ENCODE data around the gene KNG1.

KNG1 gene

DNA sequence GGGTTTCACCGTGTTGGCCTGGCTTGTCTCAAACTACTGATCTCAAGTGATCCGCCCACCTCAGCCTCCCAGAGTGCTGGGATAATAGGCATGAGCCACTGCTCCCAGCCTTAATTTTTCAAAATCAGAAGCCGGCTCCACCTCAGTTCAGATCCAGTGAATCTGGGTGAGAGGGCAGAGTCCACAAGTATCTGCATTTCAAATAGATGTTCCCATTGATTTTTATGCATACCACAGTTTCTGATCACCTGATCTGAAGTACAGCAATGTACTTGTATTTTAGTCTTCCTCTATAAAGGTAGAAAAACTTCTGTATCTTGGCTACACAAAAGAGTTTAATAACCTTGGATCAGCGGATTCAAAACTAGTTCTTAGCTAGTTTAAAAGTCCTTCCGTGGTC lies 62.0 kb downstream of the KNG1 start:
- no peak for DNase-seq (ENCODE audit: low spot score)

DNA sequence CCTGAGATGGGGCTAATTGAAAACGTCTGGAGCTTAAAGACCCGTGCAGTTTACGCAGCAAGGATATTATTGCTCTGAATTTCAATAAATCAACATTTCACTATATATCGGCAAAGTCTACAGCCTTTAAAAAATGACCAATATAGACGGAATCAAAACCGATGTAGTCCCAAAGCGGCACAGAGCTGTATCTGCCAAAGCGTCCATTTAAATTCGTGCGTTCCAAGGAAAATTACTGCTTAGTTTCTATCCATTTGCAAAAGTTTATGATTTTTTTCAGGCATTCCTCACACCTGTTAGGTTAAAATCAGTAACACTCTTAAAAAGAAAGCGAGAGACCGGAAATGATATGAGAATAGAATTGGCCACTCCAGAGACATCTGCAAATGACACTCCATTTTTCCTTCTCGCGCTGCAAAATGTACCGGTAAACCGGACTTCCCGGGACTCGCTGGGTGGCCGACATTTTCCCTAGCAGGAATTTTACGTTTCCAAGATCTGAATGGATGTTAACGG lies 65.4 kb downstream of the KNG1 start:
- DNase-seq (ENCODE audit: low spot score): peak; percentile 36

DNA sequence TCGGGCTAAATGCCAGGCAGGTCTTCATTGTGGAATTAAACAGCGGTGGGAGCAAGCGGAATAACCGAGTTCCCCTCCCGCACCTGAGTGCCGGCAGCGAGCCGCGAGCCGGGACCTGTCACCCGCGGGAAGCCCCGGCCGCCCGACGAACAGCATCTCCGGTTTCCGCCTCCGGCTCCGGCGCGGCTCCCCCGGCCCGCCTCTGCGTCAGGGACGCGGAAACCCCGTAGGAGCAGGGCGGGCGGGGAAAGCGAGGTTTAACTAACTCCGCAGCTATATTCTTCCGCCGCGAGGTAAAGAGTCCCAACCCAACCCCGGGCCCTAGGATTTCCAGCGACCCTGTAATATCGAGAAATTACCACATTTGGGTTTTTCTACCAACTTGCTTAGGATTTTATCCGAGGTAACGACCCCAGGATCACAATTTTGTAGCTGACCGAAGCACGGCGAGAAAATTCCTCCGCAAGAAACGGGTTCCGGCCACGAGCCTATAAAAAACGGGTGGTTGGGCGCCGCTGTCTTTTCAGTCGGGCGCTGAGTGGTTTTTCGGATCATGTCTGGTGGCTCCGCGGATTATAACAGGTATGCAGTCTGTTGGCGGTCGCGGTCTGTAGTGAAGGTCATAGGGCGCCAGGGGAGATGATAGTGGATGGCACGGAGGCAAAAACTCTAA lies 66.0 kb downstream of the KNG1 start, which contains the start of gene EIF4A2:
Gene EIF4A2 (plus strand): TSS at position 520 of the 673 bp plus-strand sequence. CDS start 34 bp downstream, at position 554.
- peak; percentile 90 for DNase-seq (ENCODE audit: low spot score)

DNA sequence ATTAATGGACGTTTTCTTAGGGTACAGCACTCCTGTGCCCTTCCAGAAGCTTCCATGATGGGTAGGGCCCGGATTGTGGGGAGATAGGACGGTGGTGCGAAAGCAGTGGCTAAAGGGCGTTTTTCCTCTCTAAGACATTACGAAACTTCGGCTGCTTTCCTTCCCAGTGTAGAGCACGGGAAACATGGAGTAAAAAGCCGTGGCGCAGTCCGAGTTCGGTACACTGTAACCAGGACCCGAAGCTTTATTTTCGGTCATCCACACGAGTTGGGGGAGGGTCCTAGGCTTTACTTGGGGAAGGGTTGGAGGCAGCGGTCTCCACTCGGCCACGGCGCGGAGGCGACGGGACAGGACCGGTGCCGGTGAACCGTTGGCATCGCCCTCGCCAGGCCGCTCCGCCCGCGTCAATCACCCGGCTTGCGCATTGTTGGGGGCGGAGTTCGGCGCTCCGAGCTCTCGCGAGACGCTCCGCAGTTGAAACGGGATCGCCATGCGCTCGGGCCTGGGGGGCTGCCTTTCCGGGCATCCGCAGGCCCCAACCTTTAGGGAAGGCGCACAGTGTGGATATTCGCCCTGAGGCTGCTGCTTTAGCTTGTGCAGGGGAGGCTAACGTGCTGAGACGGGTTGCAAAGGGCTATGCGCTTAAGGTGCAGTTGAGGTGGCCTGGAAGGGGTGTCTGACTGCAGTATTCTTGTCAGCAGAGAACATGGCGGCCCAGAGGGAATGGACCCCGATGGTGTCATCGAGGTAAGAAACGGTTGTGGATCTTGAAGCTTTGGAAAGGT lies 66.8 kb downstream of the KNG1 start:
- DNase-seq (ENCODE audit: low spot score): peak; percentile 74

DNA sequence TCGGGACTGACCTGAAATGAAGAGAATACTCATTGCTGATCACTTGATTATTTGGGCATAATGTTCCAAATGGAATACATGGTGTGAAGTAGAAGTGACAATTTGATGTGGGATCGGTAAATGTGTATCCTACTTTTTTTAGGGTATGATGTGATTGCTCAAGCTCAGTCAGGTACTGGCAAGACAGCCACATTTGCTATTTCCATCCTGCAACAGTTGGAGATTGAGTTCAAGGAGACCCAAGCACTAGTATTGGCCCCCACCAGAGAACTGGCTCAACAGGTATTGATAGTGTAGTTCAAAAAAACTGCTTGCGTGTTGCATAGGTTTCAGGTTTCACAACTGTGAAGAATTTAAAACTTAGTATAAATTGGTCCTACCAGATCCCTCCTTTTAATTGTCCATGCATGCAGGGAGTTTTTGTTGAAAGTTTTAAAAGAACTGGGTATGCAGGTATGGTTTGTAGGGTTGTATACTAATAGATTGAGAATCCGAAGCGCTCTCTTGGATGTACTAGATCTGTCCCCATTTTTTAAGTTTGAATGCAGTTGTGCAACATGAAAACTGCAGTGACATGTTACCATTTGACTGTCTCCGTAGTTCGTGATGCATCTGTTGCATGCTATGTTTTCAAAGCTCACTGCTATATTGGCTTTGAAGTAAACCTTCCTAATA lies 67.8 kb downstream of the KNG1 start:
- no peak for DNase-seq (ENCODE audit: low spot score)

DNA sequence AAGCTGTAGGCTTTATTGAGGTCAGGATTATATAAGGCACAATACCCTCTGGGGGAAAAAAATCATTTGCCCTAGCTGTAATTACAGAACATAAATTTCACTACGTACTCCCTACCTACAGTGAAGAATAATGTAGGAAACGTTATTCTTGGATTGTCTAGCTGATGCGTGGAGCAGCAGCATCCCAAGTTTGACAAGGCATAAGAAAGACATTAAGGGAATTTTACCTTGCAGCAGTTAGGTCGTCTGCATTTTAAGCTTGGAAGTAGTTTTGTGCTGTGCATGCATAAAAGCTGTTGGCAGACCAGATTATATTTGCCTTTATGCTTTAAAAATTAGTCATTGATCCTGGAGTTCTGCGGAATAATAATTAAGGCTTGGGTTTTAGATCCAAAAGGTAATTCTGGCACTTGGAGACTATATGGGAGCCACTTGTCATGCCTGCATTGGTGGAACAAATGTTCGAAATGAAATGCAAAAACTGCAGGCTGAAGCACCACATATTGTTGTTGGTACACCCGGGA lies 68.4 kb downstream of the KNG1 start:
- no peak for DNase-seq (ENCODE audit: low spot score)

DNA sequence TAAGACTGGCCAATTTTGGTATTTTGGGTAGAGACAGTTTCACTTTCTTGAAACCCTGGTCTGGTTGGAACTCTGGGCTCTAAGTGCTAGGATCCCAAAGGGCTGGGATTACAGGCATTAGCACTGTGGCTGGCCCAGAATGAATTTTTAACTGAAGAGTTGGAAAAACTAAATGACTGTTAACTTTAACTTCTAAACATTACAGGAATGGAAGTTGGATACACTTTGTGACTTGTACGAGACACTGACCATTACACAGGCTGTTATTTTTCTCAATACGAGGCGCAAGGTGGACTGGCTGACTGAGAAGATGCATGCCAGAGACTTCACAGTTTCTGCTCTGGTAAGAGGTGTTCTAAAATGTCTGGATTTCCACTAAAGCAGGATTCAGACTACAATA lies 69.8 kb downstream of the KNG1 start:
- no peak for DNase-seq (ENCODE audit: low spot score)

DNA sequence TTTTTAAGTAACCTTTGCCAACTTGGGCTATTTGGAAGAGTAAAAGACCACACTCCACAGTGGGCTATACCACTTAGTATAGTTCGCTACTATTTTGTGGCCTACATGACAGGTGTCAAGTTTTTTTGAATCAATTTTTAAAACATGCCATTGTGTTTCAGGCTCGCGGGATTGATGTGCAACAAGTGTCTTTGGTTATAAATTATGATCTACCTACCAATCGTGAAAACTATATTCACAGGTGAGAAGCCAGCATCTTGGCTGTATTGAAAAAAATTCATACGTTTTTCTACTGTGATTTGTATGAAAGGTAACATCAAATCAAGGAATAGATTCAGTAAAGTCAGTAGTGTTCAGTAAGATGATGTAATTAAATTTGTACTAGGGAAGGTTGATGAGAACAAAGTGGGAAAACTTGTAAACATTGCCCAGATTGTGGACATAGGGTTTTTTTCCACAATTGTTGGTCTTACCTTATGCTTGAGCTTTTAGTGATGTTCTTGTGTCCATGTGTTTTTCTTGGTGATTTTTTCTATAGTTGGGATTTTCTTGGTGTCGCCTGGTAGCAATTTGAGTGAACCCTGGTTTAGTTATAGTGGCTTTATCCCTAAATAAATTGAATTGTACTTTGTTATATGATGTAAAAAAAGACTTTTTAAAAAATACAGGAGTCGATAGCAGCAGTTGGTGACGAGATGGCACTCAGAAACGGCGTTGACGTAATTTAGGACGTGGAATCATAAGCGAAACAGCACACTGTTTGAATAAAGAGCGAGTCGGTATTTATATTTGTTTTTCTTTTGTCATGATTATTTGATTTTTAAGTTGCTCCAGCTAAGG lies 70.7 kb downstream of the KNG1 start:
- no peak for DNase-seq (ENCODE audit: low spot score)

DNA sequence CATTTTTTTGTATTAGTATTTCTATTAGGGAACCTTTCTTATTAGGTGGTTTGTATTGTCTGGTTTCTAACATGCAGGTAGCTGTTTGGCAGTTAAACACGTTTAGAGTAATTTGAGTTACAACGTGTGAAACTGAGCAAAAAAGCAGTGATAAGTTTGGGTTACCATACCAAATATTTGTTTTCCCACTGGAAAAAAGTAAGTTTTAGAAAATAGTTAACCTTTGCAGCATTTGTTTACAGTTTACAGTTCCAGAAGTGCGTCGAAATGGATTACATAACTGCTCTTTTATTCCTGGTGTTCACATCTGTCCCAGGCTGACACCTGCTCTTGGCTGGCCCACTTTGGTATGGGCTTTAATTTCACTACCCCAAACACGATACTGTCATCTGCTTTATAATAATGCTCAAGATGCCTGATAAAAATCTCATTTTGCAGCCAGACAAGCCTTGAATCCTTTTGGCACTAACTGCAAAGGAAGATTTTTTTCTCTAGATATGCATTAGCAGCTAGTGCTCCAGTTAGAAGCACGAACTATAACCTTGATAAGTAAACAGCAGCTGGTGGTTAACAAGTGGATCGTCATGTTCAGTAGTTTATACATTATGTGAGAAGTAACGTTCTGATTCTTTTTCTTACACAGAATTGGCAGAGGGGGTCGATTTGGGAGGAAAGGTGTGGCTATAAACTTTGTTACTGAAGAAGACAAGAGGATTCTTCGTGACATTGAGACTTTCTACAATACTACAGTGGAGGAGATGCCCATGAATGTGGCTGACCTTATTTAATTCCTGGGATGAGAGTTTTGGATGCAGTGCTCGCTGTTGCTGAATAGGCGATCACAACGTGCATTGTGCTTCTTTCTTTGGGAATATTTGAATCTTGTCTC lies 71.6 kb downstream of the KNG1 start:
- no peak for DNase-seq (ENCODE audit: low spot score)

DNA sequence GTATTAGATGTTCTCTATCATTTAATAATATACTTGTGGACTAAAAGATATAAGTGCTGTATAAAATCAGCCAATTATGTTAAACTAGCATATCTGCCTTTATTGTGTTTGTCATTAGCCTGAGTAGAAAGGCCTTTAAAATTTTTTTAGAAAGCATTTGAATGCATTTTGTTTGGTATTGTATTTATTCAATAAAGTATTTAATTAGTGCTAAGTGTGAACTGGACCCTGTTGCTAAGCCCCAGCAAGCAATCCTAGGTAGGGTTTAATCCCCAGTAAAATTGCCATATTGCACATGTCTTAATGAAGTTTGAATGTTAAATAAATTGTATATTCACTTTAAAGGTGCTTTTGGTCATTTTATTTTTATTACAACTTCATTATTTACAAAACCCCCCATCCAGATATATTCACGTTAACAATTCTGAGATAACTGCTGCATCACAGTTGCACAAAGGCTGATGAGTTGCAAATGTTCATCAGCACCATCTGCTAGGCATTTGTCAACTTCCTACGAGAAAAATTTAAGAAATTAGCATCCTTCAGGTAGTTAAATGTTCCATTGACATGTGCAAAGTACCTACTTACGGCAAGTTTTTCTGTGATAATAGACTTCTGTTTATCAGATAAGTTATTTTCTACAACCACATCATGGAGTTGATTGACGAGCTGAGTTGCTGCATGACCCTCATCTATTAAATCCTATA lies 72.5 kb downstream of the KNG1 start:
- no peak for DNase-seq (ENCODE audit: low spot score)

DNA sequence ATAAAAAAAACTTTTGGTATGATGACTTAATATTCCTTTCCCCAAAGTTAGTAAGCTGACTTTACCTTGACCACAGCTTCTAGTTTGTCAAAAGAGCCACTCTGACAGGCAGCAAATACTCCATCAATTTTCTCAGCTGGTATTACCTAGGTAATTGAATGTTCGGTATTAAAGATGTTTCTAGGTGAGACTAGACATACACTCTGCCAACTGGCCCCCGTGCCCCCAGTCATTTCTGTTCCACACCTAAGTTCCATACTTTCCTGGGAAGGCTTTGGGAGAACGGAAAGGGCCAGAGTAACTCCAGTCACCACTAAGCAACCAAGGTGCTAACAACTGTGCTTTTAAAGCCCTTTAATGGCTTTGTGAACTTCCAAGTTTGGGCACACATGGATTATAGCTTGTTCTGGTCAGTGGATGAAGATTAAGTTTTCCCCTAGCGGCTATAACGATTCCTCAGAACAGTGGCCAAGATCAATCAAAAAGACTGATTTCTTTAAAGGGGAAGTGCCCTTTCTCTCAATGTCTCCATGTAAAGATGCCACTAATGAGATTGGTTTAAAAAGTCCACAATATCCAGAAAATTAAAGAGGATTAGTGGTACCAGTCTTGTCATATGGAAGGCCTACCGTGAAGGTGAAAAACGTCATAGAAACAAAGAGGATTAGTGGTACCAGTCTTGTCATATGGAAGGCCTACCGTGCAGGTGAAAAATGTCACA lies 73.3 kb downstream of the KNG1 start:
- no peak for DNase-seq (ENCODE audit: low spot score)

Data from hepatic stellate cell (primary cell).